Left ventricle myocardium inferior (tissue), 1 donor: ENCODE results near the gene CACNA2D1. TPM values are rescaled to one million over a fixed set of nuclear protein-coding genes. Genes with fewer than 3 reads are reported as not detected.

Source experiments
- DNase-seq: peaks from one replicate; pipeline ENCODE4 v3.0.0-alpha.2; 2020
- H3K27ac ChIP-seq: fragments of 200-600 bp; replicated peaks from 2 replicates; pipeline ENCODE4 v1.8.0; 2021
- H3K27me3 ChIP-seq: fragments of 200-600 bp; 2 replicates; pipeline ENCODE4 v1.8.0; 2021; ENCODE audit warnings: low read depth
- H3K36me3 ChIP-seq: fragments of 200-600 bp; 2 replicates; pipeline ENCODE4 v1.8.0; 2021
- H3K4me1 ChIP-seq: fragments of 200-600 bp; 2 replicates; pipeline ENCODE4 v1.8.0; 2021
- H3K4me3 ChIP-seq: fragments of 200-600 bp; 2 replicates; pipeline ENCODE4 v1.8.0; 2021; ENCODE audit warnings: mild to moderate bottlenecking, moderate library complexity
- H3K9me3 ChIP-seq: fragments of 200-600 bp; replicated peaks from 2 replicates; pipeline ENCODE4 v1.8.0; 2021
- intact Hi-C: fragments of 100-400 bp; cut with micrococcal nuclease; formaldehyde crosslinking; loops from one replicate; pipeline ENCODE4 v1.11.0; 2022
- total RNA-seq: library from RNA; stranded (reverse); fragmentation: NEBNext Ultra II Directional; extraction: Animal tissue kit (Norgen Biotek cat#: 25700); gene quantifications from one replicate; pipeline ENCODE4 v1.2.1, GENCODE V29; 2021
- TF ChIP-seq, protein P1 (sequence below): fragments of 200-600 bp; IDR thresholded peaks from 2 replicates; pipeline ENCODE4 v1.8.0; 2021; ENCODE audit warnings: antibody characterized with exemption, mild to moderate bottlenecking, borderline replicate concordance
- donor health status: DM: no; HTN: yes; CAD: no; lungs with severe emphysema.

The CACNA2D1 gene
- total RNA-seq, 1 donor from 2014 or later, result 64.6 TPM

DNA sequence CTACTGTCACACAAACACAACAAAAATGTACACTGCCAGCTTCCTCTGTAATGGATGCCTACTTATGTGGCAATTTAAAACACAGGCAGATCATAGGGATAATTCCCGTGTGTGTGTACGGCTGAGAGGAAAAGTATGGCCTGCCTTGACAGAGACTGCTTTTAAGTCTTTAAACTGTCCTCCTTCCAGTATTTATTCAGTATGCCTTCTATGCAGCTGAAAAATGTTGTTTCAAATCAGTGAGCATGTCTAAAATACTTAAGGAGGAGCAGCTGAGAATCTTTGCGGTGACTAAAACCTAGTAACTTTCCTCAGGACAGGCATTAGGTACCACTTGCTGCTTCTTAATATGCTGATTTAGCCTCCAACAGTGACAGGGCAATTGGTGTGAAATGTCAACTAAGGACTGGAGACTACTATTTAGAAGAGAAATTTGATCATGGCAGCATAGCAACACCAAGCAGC, 126.3 kb downstream of the CACNA2D1 start:
- Histone ChIP-seq H3K36me3 (no peaks in the 10 kb centered on the region), H3K4me3 (no peak overlapping the region), H3K27me3 (no peaks in the 10 kb centered on the region), H3K4me1 (peaks cover 67% of the 10 kb centered on the region), H3K9me3 (no peaks in the 10 kb centered on the region), H3K27ac (peak overlapping the region; percentile 81)
- DNase-seq, result no peak
- TF ChIP-seq, protein P1, sequence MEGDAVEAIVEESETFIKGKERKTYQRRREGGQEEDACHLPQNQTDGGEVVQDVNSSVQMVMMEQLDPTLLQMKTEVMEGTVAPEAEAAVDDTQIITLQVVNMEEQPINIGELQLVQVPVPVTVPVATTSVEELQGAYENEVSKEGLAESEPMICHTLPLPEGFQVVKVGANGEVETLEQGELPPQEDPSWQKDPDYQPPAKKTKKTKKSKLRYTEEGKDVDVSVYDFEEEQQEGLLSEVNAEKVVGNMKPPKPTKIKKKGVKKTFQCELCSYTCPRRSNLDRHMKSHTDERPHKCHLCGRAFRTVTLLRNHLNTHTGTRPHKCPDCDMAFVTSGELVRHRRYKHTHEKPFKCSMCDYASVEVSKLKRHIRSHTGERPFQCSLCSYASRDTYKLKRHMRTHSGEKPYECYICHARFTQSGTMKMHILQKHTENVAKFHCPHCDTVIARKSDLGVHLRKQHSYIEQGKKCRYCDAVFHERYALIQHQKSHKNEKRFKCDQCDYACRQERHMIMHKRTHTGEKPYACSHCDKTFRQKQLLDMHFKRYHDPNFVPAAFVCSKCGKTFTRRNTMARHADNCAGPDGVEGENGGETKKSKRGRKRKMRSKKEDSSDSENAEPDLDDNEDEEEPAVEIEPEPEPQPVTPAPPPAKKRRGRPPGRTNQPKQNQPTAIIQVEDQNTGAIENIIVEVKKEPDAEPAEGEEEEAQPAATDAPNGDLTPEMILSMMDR, result no peak
- intact Hi-C loops, result no loop called here

DNA sequence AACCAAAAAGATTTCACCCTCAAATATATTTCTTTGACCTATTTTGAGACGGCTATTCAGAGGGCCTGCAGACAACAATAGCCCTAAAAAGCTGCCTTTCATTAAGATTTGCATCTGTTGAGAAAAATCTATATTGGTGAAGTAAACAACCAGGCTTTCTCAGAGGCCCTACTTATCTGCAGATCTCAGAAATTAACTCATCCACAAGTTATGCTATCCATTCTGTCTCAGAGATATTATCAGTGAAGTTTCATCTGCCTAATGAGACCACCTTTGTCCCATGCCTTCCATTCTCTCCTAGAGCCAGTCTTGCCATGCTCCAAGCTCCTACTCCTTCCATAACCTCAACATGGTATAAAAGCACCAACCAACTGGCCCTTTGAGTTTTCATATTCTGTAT, 130.3 kb downstream of the CACNA2D1 start:
- H3K9me3 ChIP-seq, result no peaks in the 10 kb centered on the region
- peaks cover 45% of the 10 kb centered on the region for H3K4me1 ChIP-seq
- DNase-seq, result no peak
- no peaks in the 10 kb centered on the region for H3K36me3 ChIP-seq
- H3K4me3 ChIP-seq, result no peak overlapping the region
- no peak overlapping the region for H3K27ac ChIP-seq
- intact Hi-C loops, result no loop called here
- TF ChIP-seq, protein P1, result no peak
- H3K27me3 ChIP-seq, result no peaks in the 10 kb centered on the region

DNA sequence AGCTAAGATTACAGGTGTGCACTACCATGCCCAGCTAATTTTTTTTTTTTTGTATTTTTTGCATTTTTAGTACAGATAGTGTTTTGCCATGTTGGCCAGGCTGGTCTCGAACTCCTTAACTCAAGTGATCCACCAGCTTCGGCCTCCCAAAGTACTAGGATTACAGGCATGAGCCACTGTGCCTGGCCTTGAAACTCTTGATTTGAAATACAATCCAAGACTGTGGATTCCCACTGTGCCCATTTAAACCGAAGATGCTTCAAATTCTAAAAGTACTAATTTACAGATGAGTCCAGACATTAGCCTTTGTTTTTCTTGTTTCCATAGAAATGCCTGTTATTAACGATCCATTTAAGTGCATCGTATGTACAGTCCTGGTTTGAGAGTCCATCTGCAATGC, 130.9 kb downstream of the CACNA2D1 start:
- DNase-seq, result no peak
- intact Hi-C loops, result no loop called here
- H3K27ac ChIP-seq, result no peak overlapping the region

DNA sequence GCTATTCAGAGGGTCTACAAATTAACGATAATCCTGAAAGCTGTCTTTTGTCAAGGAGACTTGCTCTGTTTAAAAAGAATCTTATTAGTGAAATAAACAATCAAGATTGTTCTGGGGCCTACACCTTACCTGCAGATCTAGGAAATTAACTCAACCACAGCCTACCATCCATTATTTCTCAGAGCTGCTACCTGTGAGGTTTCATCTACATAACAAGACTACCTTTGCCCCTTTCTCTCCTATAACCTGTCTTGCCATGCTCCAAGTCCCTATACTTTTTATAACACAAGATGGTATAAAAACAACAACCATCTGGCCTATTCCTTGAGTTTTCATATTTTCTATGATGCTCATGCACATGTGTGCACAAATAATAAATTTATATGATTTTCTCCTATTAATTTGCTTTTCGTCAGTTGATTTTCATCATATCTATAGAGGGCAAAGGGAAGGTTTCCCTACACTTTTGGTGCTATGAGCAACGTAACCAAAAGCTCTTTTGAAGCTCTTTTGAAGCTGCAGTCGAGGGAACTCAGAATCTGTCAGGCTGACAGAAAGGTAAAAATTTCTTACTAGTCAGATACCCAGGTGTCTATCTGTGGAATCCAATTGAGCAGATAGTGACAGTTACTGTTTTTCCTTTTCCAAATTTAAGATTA, 138.1 kb downstream of the CACNA2D1 start:
- Histone ChIP-seq H3K27ac (no peak overlapping the region), H3K4me1 (no peaks in the 10 kb centered on the region), H3K36me3 (no peaks in the 10 kb centered on the region), H3K27me3 (no peaks in the 10 kb centered on the region), H3K4me3 (no peak overlapping the region), H3K9me3 (peaks cover 6% of the 10 kb centered on the region)
- DNase-seq, result no peak
- TF ChIP-seq, protein P1, result no peak
- intact Hi-C loops, result no loop called here

More for the DNA sequence above, 130.9 kb downstream of the CACNA2D1 start:
- TF ChIP-seq, protein P1, result no peak
- Histone ChIP-seq H3K27me3 (no peaks in the 10 kb centered on the region), H3K36me3 (no peaks in the 10 kb centered on the region), H3K4me1 (peaks cover 39% of the 10 kb centered on the region), H3K9me3 (no peaks in the 10 kb centered on the region), H3K4me3 (no peak overlapping the region)

DNA sequence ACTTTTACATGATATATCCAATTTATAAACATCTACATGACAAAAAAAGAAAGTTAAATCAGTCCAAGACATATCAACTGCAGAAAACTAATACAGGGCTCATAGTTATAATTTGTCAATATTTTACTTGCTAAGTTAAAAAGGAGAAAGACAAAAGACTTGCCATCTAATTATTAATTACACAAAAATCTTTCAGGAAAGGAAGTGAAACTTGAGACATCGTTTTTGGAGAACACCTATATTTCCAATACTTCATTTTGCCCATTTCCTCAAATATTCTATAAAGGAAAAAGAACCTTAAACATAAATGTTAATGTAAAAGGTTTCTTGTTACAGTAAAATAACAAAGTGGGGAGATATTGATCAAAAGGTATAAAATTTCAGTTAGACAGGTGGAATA, 148.7 kb downstream of the CACNA2D1 start:
- peaks cover 14% of the 10 kb centered on the region for H3K4me1 ChIP-seq
- H3K27ac ChIP-seq, result no peak overlapping the region
- no peak for DNase-seq
- intact Hi-C loops, result no loop called here
- H3K36me3 ChIP-seq, result no peaks in the 10 kb centered on the region
- H3K4me3 ChIP-seq, result no peak overlapping the region
- TF ChIP-seq, protein P1, result no peak
- H3K9me3 ChIP-seq, result peaks cover 11% of the 10 kb centered on the region
- H3K27me3 ChIP-seq, result no peaks in the 10 kb centered on the region
